GM21825 (cell line): ENCODE results near the gene NUP35.

Experiments
- ATAC-seq: cut with Tn5 transposase; IDR thresholded peaks from one replicate; pipeline ENCODE4 v1.9.1; 2021; ENCODE audit warnings: mild to moderate bottlenecking, moderate library complexity; ENCODE audit not compliant: unreplicated experiment

NUP35 gene

GRCh38 chr2:183209395-183210028, 85.3 kb downstream of the NUP35 start:
- ATAC-seq, result no peak
